H1 (cell line): ENCODE results near the gene ZDHHC3. TPM values are rescaled to one million over a fixed set of nuclear protein-coding genes. Genes with fewer than 3 reads are reported as not detected.

Source experiments
- BACH1 ChIP-seq: IDR thresholded peaks from 2 replicates; pipeline ENCODE4 v1.6.1; 2012; ENCODE audit warnings: low read length, improper control_type of control experiment
- BRCA1 ChIP-seq: IDR thresholded peaks from 2 replicates; pipeline ENCODE4 v1.6.1; 2012; ENCODE audit warnings: low read depth, low read length, improper control_type of control experiment
- EZH2 ChIP-seq: fragments of 200-600 bp; sonication (generic); IDR thresholded peaks from 2 replicates; pipeline ENCODE4 v1.7.1; 2012; ENCODE audit warnings: low read depth, mild to moderate bottlenecking, moderate library complexity, low read length, inconsistent platforms; ENCODE audit not compliant: severe bottlenecking
- GABPA ChIP-seq: IDR thresholded peaks from 2 replicates; pipeline ENCODE4 v1.6.1; 2011; ENCODE audit warnings: mild to moderate bottlenecking, low read length, moderate library complexity, borderline replicate concordance; ENCODE audit not compliant: insufficient read depth
- SP4 ChIP-seq: IDR thresholded peaks from 2 replicates; pipeline ENCODE4 v1.6.1; 2012; ENCODE audit warnings: low read length, inconsistent platforms
- TAF7 ChIP-seq: optimal IDR thresholded peaks from 2 replicates; pipeline ENCODE3; 2011; ENCODE audit warnings: low read depth, mild to moderate bottlenecking, inconsistent platforms, low read length, moderate library complexity, borderline replicate concordance
- YY1 ChIP-seq: IDR thresholded peaks from 2 replicates; pipeline ENCODE4 v1.6.1; 2011; ENCODE audit warnings: low read depth, mild to moderate bottlenecking, low read length
- polyA plus RNA-seq, 7 experiments: library from polyadenylated mRNA; depleted of rRNA in 3 of 7; stranded (reverse) in 5 of 7; unstranded in 2 of 7; fragments of >200 nt in 5 of 7; fragments of 200-250 nt in 2 of 7; gene quantifications; 1 replicate in 5 of 7; 2 replicates in 1 of 7; 4 replicates in 1 of 7; pipeline versions ENCODE4 v1.2.1 to v1.2.3, GENCODE V29; 2011 to 2013; ENCODE audit warnings: missing spikeins in 2 of 7, mixed read lengths in 2 of 7
- total RNA-seq: library from RNA; stranded (reverse); fragmentation: NEBNext Ultra II Directional; extraction: Animal tissue kit (Norgen Biotek cat#: 25700); gene quantifications from 2 replicates; pipeline ENCODE4 v1.2.1, GENCODE V29; 2021

ZDHHC3 gene
- total and polyA plus RNA-seq, 2 of the 8 experiments (the other 6 are each of a cell fraction or from before 2014, with no cell fraction given) = 77.4 to 88.7 TPM

- no peak for TF ChIP-seq BACH1
- TF ChIP-seq TAF7 = no peak
- no peak for TF ChIP-seq YY1
- TF ChIP-seq GABPA = no peak
- TF ChIP-seq SP4 = no peak
- TF ChIP-seq BRCA1 = no peak
- no peak for TF ChIP-seq EZH2
Measured at GRCh38 chr3:45024542-45025255, 48.7 kb upstream of the ZDHHC3 start (continued).
